DMS114 treated with DMSO at 0.1 percent for 48 hours (cell line): ENCODE measurements around the gene APBA1.
A peak's percentile ranks its signal among the peaks of the same experiment; 100 is the strongest.
"Not testable (repeated sequence)": the region's sequence is repeated elsewhere in the genome, so short reads cannot be mapped to it uniquely, and the experiment has no call there.

ENCODE experiments used
- DNase-seq: peaks from one replicate; lab custom pipeline; 2025; ENCODE audit not compliant: unreplicated experiment; lab: John Stamatoyannopoulos, UW

APBA1 gene

DNA sequence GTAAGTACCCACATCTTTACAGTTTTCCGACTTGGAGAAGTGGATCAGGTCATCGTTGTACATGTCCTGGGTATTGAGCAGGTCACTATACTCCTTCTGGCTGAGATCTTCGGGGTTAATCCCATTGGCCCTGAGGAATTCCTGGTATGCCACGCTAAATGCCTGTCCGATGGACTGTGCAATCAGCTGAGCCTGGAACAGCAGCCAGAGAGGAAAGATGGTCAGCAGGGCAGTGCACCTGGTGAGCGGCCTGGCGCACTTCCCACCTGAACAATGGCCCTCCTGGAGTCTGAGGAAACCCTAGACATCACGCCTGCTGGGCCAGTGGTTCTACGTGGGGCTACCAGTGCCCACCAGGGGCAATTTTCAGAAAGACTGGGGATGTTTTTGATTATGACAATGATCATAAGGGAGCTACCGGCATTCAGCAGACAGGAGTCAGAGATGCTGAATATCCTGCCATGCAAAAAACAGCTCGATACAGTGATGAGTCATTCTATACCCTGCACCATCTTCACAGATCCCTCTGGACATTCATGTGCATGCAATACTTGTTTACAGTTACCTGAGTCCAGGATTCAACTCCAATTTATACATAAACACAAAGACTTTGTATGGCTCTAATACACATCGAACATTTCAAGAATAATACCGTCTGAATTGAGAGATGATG is 219.9 kb downstream of the APBA1 start:
- DNase-seq = no peak

GRCh38 chr9:69446496-69446895 is 225.7 kb downstream of the APBA1 start:
- DNase-seq = no peak

GRCh38 chr9:69445251-69445650 is 226.9 kb downstream of the APBA1 start:
- no peak for DNase-seq

GRCh38 chr9:69444791-69445190 is 227.4 kb downstream of the APBA1 start:
- no peak for DNase-seq

- DNase-seq = no peak
Measured at GRCh38 chr9:69444021-69444420, 228.2 kb downstream of the APBA1 start.

- no peak for DNase-seq
Measured at GRCh38 chr9:69443178-69443577, 229.0 kb downstream of the APBA1 start.

GRCh38 chr9:69442486-69442885 is 229.7 kb downstream of the APBA1 start:
- DNase-seq = no peak

GRCh38 chr9:69440254-69440955 is 231.8 kb downstream of the APBA1 start:
- DNase-seq = not testable (repeated sequence)

DNA sequence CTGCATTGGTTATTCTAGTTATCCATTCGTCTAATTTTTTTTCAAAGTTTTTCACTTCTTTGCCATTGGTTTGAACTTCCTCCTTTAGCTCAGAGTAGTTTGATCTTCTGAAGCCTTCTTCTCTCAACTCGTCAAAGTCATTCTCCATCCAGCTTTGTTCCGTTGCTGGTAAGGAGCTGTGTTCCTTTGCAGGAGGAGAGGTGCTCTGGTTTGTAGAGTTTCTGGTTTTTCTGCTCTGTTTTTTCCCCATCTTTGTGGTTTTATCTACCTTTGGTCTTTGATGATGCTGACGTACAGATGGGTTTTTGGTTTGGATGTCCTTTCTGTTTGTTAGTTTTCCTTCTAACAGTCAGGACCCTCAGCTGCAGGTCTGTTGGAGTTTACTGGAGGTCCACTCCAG is 232.5 kb downstream of the APBA1 start:
- not testable (repeated sequence) for DNase-seq

DNA sequence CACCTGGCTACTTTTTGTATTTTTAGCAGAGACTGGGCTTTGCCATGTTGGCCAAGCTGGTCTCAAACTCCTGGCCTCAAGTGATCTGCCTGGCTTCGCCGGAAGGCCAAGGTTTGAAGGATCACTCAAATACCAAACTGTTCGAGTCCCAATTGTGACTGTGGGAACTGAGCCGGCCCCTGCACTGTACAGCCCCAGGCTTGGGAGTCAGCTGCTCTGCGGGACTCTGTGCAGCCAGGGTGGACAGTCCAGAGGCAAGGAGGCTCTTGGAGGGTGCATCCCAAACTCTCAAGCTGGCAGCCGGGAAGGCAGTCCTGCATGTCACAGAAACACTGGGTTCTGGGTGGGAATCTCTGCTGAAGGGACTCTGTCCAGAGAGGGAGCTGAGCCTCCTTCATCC is 238.2 kb downstream of the APBA1 start:
- DNase-seq = no peak

GRCh38 chr9:69433392-69433791 is 238.8 kb downstream of the APBA1 start:
- DNase-seq = no peak

- no peak for DNase-seq
Measured at GRCh38 chr9:69432623-69433022, 239.5 kb downstream of the APBA1 start.

DNA sequence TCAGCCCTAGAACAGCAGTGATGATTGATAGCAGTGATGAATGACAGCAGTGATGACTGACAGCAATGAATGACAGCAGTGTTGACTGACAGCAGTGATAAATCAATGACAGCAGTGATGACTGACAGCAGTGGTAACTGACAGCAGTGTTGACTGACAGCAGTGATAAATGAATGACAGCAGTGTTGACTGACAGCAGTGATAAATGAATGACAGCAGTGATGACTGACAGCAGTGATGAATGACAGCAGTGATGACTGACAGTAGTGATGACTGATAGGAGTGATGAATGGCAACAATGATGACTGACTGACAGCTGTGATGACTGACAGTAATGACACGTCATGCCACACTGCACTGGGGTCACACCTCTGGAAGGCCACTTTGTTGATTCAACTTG is 240.4 kb downstream of the APBA1 start:
- DNase-seq = no peak

GRCh38 chr9:69431203-69431602 is 241.0 kb downstream of the APBA1 start:
- DNase-seq = no peak

DNA sequence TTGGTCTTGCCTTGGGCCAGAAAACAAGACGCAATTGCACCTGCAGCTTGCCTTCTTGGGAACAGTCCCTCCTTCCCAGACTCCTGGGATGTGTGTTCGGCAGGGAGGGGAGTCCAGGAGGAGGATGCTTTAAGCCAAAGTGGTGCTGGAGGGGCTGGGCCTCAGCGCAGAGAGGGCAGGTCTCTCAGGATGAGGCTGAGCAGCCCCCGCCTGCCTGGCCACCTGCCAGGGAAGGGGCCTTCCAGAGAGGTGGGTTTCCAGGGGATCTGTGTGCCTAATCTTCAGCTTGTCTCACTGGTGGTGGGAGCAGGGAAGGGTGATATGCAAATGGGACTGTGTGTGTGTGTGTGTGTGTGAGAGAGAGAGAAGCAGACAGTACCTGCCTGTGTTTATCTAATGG is 242.0 kb downstream of the APBA1 start:
- DNase-seq = no peak

GRCh38 chr9:69429281-69429680 is 242.9 kb downstream of the APBA1 start:
- no peak for DNase-seq

GRCh38 chr9:69428017-69428785 is 244.0 kb downstream of the APBA1 start:
- DNase-seq = no peak

DNA sequence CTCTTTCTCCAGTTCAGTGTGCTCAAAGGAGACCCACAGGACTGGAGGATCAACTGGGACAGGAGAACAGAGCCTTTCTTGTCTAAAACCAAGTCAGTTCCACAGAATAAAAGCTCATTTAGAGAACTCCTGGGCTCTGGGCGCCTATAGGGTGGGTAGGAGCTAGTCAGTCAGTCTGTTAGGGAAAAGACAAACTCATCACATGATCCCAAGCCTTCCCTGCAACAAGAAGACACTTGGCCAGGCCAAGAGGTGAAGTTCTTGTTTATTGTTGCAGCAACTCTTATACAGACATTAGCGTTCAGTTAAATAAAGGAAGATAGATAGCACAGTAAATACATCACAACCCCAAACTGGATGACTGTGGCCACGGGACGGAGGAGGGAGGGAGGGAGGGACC is 244.9 kb downstream of the APBA1 start:
- no peak for DNase-seq

GRCh38 chr9:69425136-69425801 is 246.9 kb downstream of the APBA1 start:
- DNase-seq = no peak

- peak; percentile 49 for DNase-seq
Measured at GRCh38 chr9:69421908-69422801, 250.0 kb downstream of the APBA1 start.
